ENCODE data around the gene ADCY4. TPM values are rescaled to one million over a fixed set of nuclear protein-coding genes. Genes with fewer than 3 reads are reported as not detected.
A peak's percentile ranks its signal among the peaks of the same experiment; 100 is the strongest.

Gene ADCY4
- total and polyA plus RNA-seq, 2 of the 8 experiments (the other 6 are each of a cell fraction or from before 2014, with no cell fraction given): 0.27 to 0.35 TPM

GRCh38 chr14:24280797-24281460, 53.9 kb downstream of the ADCY4 start:
- Histone ChIP-seq H3K4me1 (replicated peaks in 1 of 4; ENCODE audit: control insufficient read depth in 3 of 4, insufficient read depth in 4 of 4, low read length in 3 of 4) (no peaks in the 10 kb centered on the region), H3K27ac (ENCODE audit: low read depth, low read length) (no peak overlapping the region), H3K4ac (replicated peaks; ENCODE audit: insufficient read length, low read depth, low read length) (no peak overlapping the region), H3K9me3 (ENCODE audit: insufficient read depth in 2 of 2, low read depth in 1 of 2, low read length in 1 of 2) (no peaks in the 10 kb centered on the region), H3K9ac (replicated peaks in 1 of 4; ENCODE audit: extremely low read depth in 1 of 4, low read depth in 3 of 4, low read length in 3 of 4) (no peak overlapping the region), H3K4me3 (ENCODE audit: extremely low read depth in 1 of 4, insufficient read depth in 2 of 4, low read depth in 3 of 4, low read length in 4 of 4) (no peak overlapping the region), H3K79me1 (ENCODE audit: low read depth, low read length) (no peaks in the 10 kb centered on the region; the same call in 1 of the 2 replicates), H4K20me1 (replicated peaks in 1 of 2; ENCODE audit: control insufficient read depth in 1 of 2, insufficient read depth in 2 of 2, low read length in 2 of 2) (peaks cover 0 to 3% of the 10 kb centered on the region in 2 experiments), H3K14ac (ENCODE audit: insufficient read length) (no peak overlapping the region), H4K91ac (replicated peaks; ENCODE audit: insufficient read length, low read length) (no peak overlapping the region), H3K79me2 (ENCODE audit: control insufficient read depth in 1 of 2, insufficient read depth in 2 of 2, low read length in 2 of 2) (no peaks in the 10 kb centered on the region), H3K18ac (ENCODE audit: extremely low read depth, low read length) (no peak overlapping the region), H3K56ac (replicated peaks; ENCODE audit: insufficient read length, low read depth, low read length) (no peak overlapping the region), H2BK12ac (ENCODE audit: low read depth, low read length) (no peak overlapping the region), H3K27me3 (replicated peaks in 1 of 4; ENCODE audit: control insufficient read depth in 3 of 4, extremely low read depth in 1 of 4, insufficient read depth in 3 of 4, low read length in 3 of 4) (no peaks in the 10 kb centered on the region), H2AK5ac (ENCODE audit: low read depth, low read length) (no peak overlapping the region), H3K36me3 (ENCODE audit: control insufficient read depth in 2 of 4, insufficient read depth in 4 of 4, low read length in 3 of 4) (no peaks in the 10 kb centered on the region), H2BK20ac (ENCODE audit: low read length) (no peak overlapping the region), H3K4me2 (ENCODE audit: insufficient read depth in 1 of 2, low read depth in 2 of 2, low read length in 2 of 2) (no peak overlapping the region), H2AFZ (ENCODE audit: low read length) (no peak overlapping the region), H2BK5ac (ENCODE audit: low read depth, low read length) (no peak overlapping the region), H4K8ac (ENCODE audit: extremely low read depth, insufficient read depth, low read length) (peak overlapping the region; percentile 71; the same call in 1 of the 2 replicates), H2BK15ac (ENCODE audit: low read length) (no peak overlapping the region), H4K5ac (ENCODE audit: insufficient read length, low read depth, low read length) (no peak overlapping the region), H3K23ac (ENCODE audit: insufficient read length) (no peak overlapping the region), H2BK120ac (replicated peaks; ENCODE audit: low read depth, low read length) (no peak overlapping the region), H3K23me2 (ENCODE audit: low read depth, low read length) (no peaks in the 10 kb centered on the region)
- DNase-seq (ENCODE audit: low read depth in 1 of 2, low spot score in 2 of 2): no peak
- POLR2A ChIA-PET (ENCODE audit: partially characterized antibody): interaction anchor here (0.9 to 3.8 kb wide), 10 partner anchors 9 to 68 kb away, joined by 3 to 25 read pairs (median 3); partner anchors contain the start of genes CHMP4A and RABGGTA
- no peak for FAIRE-seq
- CTCF ChIA-PET (ENCODE audit: partially characterized antibody): interaction anchor here (0.6 to 11.5 kb wide), 14 partner anchors 9 to 61 kb away, joined by 3 to 137 read pairs (median 8); partner anchors contain the start of genes CIDEB, DHRS1, LTB4R2 and NOP9
- 87% methylated on average over 6 of the region's 6 CpGs; no CpG with 5 or more reads in 1 of the 2 experiments for WGBS, 2 experiments (ENCODE audit: extremely low coverage in 1 of 2, insufficient coverage in 1 of 2, insufficient read length in 1 of 2, insufficient replicate concordance in 2 of 2, low coverage in 1 of 2, low lambda C conversion rate in 2 of 2, missing lambda C conversion rate in 1 of 2)
- TF ChIP-seq BCL11A (IDR thresholded peaks at IDR 0.05; ENCODE audit: low read depth in 2 of 2, low read length in 2 of 2) (no peak), CEBPB (IDR thresholded peaks at IDR 0.05; ENCODE audit: low read depth, low read length) (no peak), NANOG (IDR thresholded peaks at IDR 0.05; ENCODE audit: insufficient read depth, low read depth, low read length, poor library complexity, severe bottlenecking) (no peak), TAF1 (IDR thresholded peaks at IDR 0.05; ENCODE audit: low read depth, low read length) (no peak), TBP (IDR thresholded peaks at IDR 0.05; ENCODE audit: low read depth, low read length) (no peak), SIX5 (IDR thresholded peaks at IDR 0.05; ENCODE audit: low read depth, low read length) (no peak), SP4 (IDR thresholded peaks at IDR 0.05; ENCODE audit: low read length) (no peak), EP300 (IDR thresholded peaks at IDR 0.05; ENCODE audit: borderline replicate concordance in 1 of 2, low read depth in 2 of 2, low read length in 2 of 2) (no peak), SAP30 (IDR thresholded peaks at IDR 0.05; ENCODE audit: insufficient read depth, insufficient replicate concordance, low read length) (no peak), CBX8 (IDR thresholded peaks at IDR 0.05; ENCODE audit: borderline replicate concordance, low read depth, low read length) (no peak), EZH2 (IDR thresholded peaks at IDR 0.05; ENCODE audit: low read depth, low read length, severe bottlenecking) (no peak), MAFK (IDR thresholded peaks at IDR 0.05; ENCODE audit: low read depth, low read length) (no peak), GABPA (IDR thresholded peaks at IDR 0.05; ENCODE audit: borderline replicate concordance, insufficient read depth, low read length) (no peak)
